ENCODE measurements around the gene PTPRQ.
"Not testable (repeated sequence)": the region's sequence is repeated elsewhere in the genome, so short reads cannot be mapped to it uniquely, and the experiment has no call there.

Gene PTPRQ

GRCh38 chr12:80648881-80649280, 204.8 kb downstream of the PTPRQ start:
- DNase-seq: no peak

GRCh38 chr12:80655751-80656150, 211.7 kb downstream of the PTPRQ start:
- no peak for DNase-seq

- no peak for DNase-seq
Measured at GRCh38 chr12:80659512-80660063, 215.6 kb downstream of the PTPRQ start.

- no peak for DNase-seq
Measured at GRCh38 chr12:80662586-80662985, 218.6 kb downstream of the PTPRQ start.

GRCh38 chr12:80670214-80670613, 226.2 kb downstream of the PTPRQ start:
- no peak for DNase-seq

GRCh38 chr12:80676042-80676636, 232.1 kb downstream of the PTPRQ start:
- DNase-seq: not testable (repeated sequence)

GRCh38 chr12:80676856-80677255, 232.8 kb downstream of the PTPRQ start:
- no peak for DNase-seq

- DNase-seq: no peak
Measured at GRCh38 chr12:80677994-80678393, 234.0 kb downstream of the PTPRQ start.

- no peak for DNase-seq
Measured at GRCh38 chr12:80679346-80680131, 235.5 kb downstream of the PTPRQ start.

GRCh38 chr12:80681287-80681686, 237.3 kb downstream of the PTPRQ start:
- DNase-seq: no peak

GRCh38 chr12:80681786-80682185, 237.8 kb downstream of the PTPRQ start:
- DNase-seq: no peak

- DNase-seq: peak; percentile 44
Measured at GRCh38 chr12:80684077-80684495, 240.1 kb downstream of the PTPRQ start.

- DNase-seq: no peak
Measured at GRCh38 chr12:80690090-80690489, 246.1 kb downstream of the PTPRQ start.

- DNase-seq: peak; percentile 8
Measured at GRCh38 chr12:80690513-80690912, 246.5 kb downstream of the PTPRQ start.

GRCh38 chr12:80692114-80692513, 248.1 kb downstream of the PTPRQ start:
- DNase-seq: no peak

- no peak for DNase-seq
Measured at GRCh38 chr12:80697270-80697887, 253.3 kb downstream of the PTPRQ start.

- DNase-seq: no peak
Measured at GRCh38 chr12:80698256-80698655, 254.2 kb downstream of the PTPRQ start.

GRCh38 chr12:80698847-80699542, 255.0 kb downstream of the PTPRQ start:
- no peak for DNase-seq

- no peak for DNase-seq
Measured at GRCh38 chr12:80700327-80700726, 256.3 kb downstream of the PTPRQ start.

- DNase-seq: no peak
Measured at GRCh38 chr12:80701388-80701787, 257.4 kb downstream of the PTPRQ start.

GRCh38 chr12:80702889-80703805, 259.1 kb downstream of the PTPRQ start:
- peak; percentile 49 for DNase-seq

GRCh38 chr12:80704420-80704819, 260.4 kb downstream of the PTPRQ start:
- no peak for DNase-seq
